Fibroblast of skin of right biceps (primary cell): ENCODE results near the gene ZRSR2.
A peak's percentile ranks its signal among the peaks of the same experiment; 100 is the strongest.
"Not testable (repeated sequence)": the region's sequence is repeated elsewhere in the genome, so short reads cannot be mapped to it uniquely, and the experiment has no call there.

ENCODE experiments used
- DNase-seq: peaks from one replicate; pipeline ENCODE4 v3.0.0-alpha.2; 2013

ZRSR2 gene

GRCh38 chrX:15789979-15790768 lies at the start of gene ZRSR2:
Gene ZRSR2, plus strand, starts transcription at chrX:15790484. Its CDS starts 12 bp downstream, at chrX:15790496.
- DNase-seq: peak; percentile 70

- no peak for DNase-seq
Measured at GRCh38 chrX:15744181-15744867, 46.0 kb upstream of the ZRSR2 start.

DNA sequence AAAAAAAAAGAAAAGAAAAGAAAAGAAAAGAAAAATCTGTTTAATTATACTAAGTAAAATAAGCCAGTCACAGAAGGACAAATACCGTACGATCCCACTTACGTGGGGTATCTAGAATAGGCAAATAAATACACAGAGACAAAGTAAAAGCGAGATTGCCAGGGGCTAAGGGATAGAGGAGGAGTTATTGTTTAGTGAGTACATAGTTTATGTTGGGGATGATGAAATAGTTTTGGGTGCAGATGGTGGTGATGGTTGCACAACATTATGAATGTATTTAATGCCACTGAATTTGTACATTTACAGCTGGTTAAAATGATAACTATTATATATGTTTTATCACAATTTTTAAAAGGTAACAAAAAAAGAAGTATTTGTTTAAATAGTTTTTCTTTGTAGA lies 45.1 kb upstream of the ZRSR2 start:
- no peak for DNase-seq

DNA sequence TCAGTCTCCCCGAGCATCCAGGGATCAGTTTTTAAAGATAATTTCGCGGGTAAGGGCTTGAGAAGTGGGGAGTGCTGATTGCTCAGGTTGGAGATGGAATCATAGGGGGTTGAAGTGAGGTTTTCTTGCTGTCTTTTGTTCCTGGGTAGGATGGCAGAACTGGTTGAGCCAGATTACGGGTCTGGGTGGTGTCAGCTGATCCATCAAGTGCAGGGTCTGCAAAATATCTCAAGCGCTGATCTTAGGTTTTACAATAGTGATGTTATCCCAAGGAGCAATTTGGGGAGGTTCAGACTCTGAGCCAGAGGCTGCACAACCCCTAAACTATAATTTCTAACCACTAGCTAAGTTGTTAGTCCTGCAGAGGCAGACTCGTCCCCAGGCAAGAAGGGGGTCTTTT lies 43.6 kb upstream of the ZRSR2 start:
- not testable (repeated sequence) for DNase-seq

DNA sequence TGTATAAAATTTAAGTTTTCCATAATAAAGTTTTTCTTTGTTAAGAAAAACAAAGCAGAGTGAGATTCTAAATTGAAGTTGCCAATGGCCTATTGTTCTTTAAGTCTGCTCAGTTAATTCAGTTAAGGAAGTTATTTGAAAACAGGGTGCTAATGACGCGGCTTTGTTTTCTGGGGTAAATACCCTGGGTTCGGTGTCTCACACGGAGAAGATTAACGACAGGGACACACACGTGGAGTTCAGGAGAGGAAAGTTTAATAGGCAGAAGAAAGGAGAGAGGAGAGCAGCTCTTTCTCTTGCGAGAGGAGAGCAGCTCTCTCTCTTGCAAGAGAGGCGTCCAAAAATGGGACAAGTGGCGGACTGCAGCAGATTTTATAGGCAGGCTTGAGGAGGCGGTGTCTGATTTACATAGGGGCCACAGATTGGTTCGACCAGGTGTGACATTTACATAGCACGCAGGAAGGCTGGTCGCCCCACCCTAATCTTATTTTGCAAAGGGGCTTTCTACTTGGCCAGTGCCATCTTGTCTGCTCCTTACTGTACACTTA lies 42.6 kb upstream of the ZRSR2 start:
- DNase-seq: no peak

- DNase-seq: no peak
Measured at GRCh38 chrX:15748841-15749240, 41.4 kb upstream of the ZRSR2 start.

DNA sequence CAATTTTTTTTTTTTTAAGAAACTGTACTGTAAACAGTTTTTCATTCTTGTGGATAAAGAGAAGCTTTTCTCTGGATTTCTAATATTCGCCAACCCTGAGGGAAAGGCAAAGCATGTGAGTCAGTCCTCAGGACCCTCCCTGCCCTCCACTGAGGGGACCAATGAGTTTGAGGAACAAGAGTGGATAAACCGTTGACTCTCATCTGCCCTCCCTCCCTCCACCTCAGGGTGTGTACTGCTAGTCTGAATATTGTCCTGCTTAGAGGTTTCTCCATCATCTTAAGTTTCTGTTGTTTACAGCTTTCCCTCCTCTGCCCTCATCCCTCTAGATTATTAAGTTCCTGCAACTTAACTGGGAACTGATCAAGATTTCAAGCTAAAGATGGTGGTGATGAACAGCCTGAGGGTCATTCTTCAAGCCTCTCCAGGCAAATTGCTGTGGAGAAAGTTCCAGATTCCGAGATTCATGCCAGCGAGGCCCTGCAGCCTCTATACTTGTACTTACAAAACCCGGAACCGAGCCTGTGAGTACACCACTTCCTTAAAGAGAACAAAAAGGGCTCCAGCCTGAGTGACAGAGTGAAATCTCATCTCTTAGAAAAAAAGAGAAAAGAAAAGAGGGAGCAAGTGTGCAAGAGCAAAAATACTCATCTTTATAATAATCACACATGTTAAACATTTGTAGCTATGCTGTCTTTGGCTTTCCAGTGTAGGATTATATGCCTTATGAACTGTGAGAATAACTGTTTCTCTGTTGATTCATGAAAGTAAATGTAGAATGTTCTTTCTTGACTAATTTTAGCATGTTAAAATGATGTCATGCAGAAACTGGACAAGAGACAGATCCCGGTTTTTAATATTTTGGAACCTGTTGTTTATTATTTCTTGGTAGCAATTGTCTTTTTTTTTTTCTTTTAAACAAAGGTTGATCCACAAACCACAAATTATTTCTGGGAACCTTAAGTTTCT lies 40.4 kb upstream of the ZRSR2 start:
- no peak for DNase-seq

DNA sequence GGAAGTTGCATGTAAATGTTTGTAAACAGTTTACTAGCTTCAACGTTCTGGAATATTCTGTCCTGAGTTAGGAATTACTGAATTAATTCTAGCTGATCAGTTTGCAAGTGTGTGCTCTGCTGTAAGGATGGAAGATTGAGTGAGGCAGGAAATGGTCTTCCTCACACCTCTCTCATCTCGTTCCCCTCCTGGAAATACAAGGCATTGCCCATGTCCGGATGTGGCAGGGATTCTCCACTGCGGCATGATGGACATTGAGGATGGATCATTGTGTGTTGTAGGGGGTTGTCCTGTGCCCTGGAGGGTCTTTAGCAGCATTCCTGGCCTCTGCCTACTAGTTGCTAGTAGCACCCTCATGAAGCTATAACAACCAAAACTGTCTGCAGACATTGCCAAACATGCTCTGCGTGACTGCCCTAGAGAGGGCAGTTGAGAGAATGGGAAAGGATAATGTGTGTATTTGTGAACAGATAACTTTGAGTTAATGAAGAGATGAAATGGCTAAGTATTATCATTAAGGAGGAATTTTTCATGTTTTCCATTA lies 39.6 kb upstream of the ZRSR2 start:
- DNase-seq: no peak

- DNase-seq: peak; percentile 20
Measured at GRCh38 chrX:15751155-15751819, 39.0 kb upstream of the ZRSR2 start.

DNA sequence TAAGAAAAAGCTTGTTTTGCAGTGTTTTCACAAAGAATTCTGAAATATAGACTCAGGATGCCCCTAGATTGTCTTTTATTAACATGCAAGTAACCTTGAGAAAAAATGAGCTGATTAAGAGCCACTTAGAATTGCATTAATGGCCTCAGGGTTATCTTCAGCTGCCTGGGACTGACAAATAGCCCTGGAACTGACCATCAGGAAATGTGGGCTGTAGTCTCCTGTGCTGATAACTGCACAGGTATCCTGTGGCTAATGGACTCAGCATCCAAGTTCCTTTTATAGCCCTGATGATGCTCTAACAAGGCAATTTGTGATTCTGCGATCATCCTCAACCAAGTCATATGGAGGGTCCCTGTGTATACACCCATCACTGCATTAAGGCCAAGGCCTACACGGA lies 35.2 kb upstream of the ZRSR2 start:
- DNase-seq: no peak

DNA sequence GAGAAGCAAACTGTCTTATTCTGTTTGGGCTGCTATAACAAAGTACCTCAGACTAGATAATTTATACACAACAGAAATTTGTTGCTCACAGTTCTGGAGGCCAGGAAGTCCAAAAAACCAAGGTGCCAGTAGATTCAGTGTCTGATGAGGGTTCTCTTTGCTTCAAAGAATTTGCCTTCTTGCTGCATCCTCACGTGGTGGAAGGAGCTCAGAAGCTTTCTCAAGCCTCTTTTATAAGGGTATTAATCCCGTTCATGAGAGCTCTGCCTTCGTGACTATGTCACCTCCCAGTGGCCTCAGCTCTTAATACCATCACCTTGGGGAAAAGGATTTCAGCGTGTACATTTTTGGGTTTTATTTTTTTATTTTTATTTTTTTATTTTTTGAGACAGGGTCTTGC lies 32.1 kb upstream of the ZRSR2 start:
- no peak for DNase-seq

DNA sequence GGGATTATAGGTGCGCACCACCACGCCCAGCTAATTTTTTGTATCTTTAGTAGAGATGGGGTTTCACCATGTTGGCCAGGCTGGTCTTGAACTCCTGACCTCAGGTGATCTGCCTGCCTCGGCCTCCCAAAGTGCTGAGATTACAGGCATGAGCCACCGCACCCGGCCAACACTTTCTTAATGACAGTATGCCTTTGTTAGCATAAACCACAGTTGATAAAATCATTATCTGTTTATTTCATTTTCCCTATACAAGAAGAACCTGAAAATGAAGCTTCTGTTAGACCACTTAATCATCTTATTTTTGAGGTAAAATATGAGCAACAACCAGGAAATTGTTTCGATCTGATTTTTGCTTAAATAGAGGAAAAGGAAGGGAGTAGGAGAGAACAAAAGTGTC lies 30.4 kb upstream of the ZRSR2 start:
- DNase-seq: not testable (repeated sequence)

DNA sequence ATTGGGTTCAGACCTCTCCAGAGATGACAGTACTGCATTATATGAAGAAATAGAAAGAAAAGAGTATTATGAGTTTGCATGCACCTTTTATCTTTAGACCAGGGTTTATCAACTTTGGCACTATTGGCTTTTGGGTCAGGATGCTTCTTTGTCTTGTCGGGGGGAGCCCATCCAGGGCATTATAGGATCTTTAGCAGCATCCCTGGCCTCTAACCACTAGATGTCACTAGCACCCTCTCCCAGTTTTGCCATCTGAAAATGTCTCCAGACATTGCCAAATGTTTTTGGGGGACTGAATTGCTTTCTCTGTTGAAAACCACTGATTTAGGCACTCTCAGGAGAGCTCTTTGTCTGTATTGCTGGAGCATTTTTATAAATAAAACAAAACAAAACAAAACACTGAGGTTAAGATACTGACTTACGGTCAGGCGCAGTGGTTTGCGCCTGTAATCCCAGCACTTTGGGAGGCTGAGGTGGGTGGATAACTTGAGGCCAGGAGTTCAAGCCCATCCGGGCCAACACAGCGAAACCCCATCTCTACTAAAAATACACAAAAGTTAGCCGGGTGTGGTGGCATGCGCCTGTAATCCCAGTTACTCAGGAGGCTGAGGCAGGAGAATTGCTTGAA lies 28.6 kb upstream of the ZRSR2 start:
- peak; percentile 26 for DNase-seq

DNA sequence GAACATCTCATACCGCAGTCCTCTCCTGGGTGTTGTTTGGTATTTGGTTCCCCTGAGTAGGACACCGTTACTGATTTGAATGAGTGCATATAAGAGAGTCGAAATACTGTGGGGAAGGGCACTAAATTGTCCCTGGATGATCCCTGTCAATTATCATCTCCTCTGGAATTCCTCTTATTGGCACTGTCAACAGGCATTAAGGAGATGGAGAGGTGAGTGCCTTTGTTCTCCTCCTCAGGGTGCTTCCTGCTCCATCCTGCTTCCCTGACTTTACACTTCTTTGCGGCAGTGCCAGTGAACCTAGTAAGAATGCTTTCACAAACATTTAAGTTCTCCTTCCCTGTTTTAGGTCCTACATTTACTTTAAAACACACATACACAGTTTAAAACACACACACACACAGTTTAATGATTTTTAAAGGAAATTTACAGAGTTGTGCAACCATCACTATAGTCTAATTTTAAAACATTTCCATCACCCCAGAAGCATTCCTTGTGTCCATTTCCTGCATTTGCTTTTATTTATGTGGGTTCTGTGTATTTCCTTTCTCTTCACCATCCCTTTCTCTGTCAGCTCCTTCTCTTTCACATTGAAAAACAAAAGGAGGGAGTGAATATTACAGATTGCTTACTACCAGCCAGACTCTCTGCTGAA lies 20.9 kb upstream of the ZRSR2 start:
- DNase-seq: no peak

DNA sequence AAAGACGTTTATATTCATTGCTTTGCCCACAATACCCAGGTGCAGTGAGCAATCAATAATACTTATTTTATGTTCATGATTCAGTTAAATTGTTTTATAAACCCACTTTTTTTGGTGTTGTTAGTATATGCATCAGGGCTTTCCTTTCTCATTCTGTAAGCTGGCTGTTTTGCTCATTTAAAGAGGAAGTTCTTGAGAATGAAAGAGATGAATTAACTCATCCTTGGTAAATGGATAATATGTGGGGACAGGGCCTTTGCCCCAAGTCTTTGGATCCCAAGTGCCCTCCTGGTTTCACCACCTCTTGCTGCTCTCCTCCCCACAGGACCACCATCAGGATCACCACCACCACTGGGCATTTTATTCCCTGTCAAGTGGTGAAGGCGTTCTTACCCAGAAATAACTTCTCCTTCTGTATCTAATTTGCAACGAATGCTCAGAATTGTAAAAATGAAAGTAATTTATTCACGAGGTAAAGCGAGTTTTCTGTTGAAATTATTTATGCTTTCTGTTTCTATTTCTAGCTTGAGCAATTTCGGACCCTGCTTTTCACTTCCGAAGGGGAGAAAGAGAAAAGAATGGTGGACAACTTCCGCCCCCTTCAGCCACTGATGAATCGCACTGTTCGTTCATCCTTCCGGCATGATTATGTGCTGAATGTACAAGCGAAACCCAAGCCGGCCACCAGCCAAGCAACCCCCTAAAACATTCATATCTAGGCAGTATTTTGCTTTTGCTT lies 8.2 kb upstream of the ZRSR2 start:
- no peak for DNase-seq

- DNase-seq: no peak
Measured at GRCh38 chrX:15785176-15785750, 5.0 kb upstream of the ZRSR2 start.

DNA sequence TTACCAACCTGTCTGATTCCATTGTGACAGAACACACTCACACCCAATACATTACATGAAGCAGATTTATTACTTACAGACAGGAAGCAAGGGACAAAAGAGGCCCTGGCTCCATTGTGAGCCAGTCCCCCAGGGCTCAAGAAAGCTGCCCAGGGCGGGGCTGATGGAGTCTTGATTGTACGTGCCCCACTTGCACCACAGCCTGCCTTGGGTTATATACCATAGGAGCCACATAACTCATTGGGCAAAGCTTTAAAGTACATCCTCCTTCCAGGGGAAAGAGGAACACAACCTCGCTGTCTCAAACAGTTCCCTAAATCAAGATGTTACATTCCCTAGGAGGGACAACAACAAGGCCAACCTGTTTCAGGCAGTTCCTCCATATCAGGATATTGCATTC lies 3.4 kb upstream of the ZRSR2 start:
- DNase-seq: no peak

DNA sequence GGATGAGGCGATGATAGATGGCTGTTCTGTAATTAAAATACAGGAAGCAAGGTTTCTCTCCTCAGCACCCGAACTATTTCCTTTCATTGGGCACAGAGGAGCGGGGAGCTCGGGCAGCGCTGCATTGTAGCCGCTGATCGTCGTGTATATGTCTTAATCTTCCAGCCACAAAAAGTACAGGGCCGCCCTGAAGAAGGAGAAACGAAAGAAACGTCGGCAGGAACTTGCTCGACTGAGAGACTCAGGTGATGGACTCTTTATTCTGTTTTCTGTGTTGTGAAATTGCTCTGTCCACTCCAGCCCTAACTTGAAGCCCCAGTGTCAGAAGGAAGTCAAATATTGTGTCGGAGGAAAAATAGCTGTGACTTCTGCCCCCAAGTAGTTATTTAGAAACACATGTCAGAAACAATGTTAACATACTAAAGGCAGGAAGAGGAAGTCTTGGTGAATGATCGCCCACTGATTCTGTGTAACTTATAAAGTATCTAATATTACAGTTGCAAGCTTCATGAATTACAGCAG lies 546 bp downstream of the ZRSR2 start:
- peak; percentile 1 for DNase-seq

DNA sequence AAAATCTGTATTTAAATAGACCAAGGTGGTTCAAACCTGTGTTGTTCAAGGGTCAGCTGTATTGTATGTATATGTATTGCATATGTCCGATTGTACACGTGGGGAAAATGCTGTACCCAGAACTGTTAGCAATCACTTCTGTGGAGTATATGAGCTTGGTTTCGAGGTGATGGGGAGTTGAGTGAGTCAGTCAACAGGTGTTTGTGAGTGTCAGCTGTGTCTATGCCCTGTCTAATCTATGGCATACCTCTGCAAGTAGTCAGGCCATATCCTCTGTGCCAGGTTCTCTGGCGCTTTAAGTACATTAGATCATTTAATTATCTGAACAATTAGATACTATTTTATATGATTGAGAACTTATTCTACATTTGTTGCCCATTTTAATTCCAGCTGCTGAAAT lies 7.4 kb downstream of the ZRSR2 start:
- DNase-seq: no peak

- DNase-seq: no peak
Measured at GRCh38 chrX:15804563-15804962, 14.3 kb downstream of the ZRSR2 start.
